ENCODE results near the gene ANKRD13B. TPM values are rescaled to one million over a fixed set of nuclear protein-coding genes. Genes with fewer than 3 reads are reported as not detected.

Gene ANKRD13B
- total RNA-seq, 1 donor from 2014 or later = 2.8 TPM

DNA sequence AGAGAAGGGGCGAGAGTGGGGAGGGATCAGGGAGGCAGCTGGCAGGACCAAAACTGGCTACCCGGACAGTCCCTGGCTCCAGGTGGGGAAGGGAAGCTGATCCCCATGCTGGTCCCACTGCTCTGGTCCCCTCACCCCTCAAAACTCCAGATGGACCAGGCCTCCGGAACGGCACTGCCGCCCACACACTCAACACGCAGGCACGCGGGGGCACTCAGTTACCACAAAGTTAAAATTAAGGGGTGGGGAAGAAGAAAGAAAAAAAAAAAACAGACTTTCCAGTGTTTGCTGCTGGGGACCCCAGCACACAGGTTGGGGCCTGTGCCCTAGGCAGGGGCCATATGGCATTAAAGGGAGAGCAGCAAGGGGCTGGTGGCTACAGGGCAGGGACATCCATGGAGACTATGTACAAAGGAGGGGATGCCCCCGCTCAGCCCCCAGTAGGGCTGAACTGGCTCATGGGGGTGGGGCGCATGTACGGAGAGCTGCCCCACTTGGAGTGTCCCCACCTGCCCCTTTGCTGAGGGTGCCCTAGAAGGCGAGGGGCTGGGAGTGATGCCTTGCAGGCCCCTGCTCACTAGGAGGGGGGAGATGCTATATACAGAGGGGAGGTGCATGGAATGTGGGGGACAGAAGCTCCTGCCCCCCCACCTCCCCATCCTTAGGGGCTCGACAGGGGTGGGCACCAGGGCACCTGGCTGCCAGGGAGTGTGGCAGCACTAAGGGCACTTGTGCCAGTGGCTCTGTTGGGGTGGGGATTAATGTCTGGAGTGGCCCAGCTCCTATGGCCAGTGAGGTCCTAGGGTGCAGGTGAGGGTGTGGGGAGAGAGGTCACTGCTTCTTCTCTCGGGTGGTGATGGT, 18.8 kb upstream of the ANKRD13B start:
- H3K27ac Mint-ChIP-seq = no peak overlapping the region
- DNase-seq (ENCODE audit: low spot score) = no peak

DNA sequence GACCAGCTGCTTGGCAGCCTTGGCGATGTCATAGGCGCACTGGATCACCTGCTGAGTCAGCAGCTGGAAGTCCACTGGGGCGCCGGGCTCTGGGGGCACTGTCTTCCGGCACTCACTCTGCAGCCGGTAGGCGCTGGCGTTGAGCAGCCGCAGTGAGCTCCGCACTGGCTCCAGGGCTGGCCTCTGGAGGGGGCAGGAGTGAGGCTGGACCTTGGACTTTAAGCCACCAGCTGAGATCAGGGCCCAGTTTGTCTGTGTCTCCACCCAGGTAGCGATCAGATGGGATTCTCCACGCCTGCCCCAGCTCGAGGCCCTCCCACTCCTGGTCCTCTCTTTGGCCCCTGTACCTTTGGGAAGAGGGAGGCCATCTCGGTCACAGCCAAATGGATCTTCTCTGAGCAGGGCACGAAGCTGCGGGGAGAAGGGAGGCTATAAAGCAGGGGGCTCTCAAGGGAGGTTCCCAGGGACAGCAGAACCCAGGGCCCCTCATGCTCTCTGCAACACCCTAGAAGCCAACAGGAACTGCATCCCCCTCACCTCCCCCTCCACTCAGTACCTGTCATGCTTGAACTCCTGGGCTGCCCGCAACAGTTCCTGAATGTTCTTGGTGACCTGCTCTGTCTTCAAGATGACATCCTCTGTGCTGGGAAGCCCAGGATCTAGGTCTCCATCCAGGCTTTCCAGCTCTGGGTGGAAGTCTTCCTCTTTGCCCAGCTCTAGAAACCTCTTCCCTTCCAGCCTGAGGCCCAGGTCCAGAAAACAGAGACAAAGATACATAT, 18.0 kb upstream of the ANKRD13B start:
- no peak overlapping the region for H3K4me2 ChIP-seq
- no peak for DNase-seq (ENCODE audit: low spot score)
- H3K27ac ChIP-seq = no peak overlapping the region
- H3K27me3 ChIP-seq = no peaks in the 10 kb centered on the region
- no peak overlapping the region for H2AFZ ChIP-seq (replicated peaks)
- H3F3A ChIP-seq (ENCODE audit: low read depth) = no peaks in the 10 kb centered on the region
- H3K79me2 ChIP-seq (ENCODE audit: low read depth) = peaks cover under 1% of the 10 kb centered on the region
- no peaks in the 10 kb centered on the region for H3K36me3 ChIP-seq
- Mint-ChIP-seq H3K27me3 (ENCODE audit: insufficient read depth, low read depth) (peaks cover 5% of the 10 kb centered on the region), H3K4me1 (peaks cover 16% of the 10 kb centered on the region), H3K4me3 (no peak overlapping the region), H3K36me3 (peaks cover 6% of the 10 kb centered on the region), H3K27ac (no peak overlapping the region), H3K9me3 (no peaks in the 10 kb centered on the region)
- TF ChIP-seq, protein P1, sequence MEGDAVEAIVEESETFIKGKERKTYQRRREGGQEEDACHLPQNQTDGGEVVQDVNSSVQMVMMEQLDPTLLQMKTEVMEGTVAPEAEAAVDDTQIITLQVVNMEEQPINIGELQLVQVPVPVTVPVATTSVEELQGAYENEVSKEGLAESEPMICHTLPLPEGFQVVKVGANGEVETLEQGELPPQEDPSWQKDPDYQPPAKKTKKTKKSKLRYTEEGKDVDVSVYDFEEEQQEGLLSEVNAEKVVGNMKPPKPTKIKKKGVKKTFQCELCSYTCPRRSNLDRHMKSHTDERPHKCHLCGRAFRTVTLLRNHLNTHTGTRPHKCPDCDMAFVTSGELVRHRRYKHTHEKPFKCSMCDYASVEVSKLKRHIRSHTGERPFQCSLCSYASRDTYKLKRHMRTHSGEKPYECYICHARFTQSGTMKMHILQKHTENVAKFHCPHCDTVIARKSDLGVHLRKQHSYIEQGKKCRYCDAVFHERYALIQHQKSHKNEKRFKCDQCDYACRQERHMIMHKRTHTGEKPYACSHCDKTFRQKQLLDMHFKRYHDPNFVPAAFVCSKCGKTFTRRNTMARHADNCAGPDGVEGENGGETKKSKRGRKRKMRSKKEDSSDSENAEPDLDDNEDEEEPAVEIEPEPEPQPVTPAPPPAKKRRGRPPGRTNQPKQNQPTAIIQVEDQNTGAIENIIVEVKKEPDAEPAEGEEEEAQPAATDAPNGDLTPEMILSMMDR (IDR thresholded peaks at IDR 0.05) = no peak
- TF ChIP-seq EZH2phosphoT487 (IDR thresholded peaks at IDR 0.05) (no peak), EZH2 (IDR thresholded peaks at IDR 0.05) (no peak)
- peaks cover 9% of the 10 kb centered on the region for H3K4me1 ChIP-seq
- H3K9me3 ChIP-seq (ENCODE audit: low read depth) = no peaks in the 10 kb centered on the region
- H3K4me3 ChIP-seq = no peak overlapping the region
- H3K9ac ChIP-seq = no peak overlapping the region
- H4K20me1 ChIP-seq (ENCODE audit: low read depth) = peaks cover 60% of the 10 kb centered on the region

More for the DNA sequence above, 18.8 kb upstream of the ANKRD13B start:
- Mint-ChIP-seq H3K9me3 (no peaks in the 10 kb centered on the region), H3K36me3 (peaks cover 6% of the 10 kb centered on the region), H3K4me1 (peaks cover 21% of the 10 kb centered on the region), H3K4me3 (no peak overlapping the region), H3K27me3 (ENCODE audit: insufficient read depth, low read depth) (peaks cover 6% of the 10 kb centered on the region)
- Histone ChIP-seq H3K4me1 (peaks cover 14% of the 10 kb centered on the region), H3K4me2 (no peak overlapping the region), H3K27me3 (no peaks in the 10 kb centered on the region), H2AFZ (replicated peaks) (no peak overlapping the region), H3F3A (ENCODE audit: low read depth) (peaks cover 3% of the 10 kb centered on the region), H3K9me3 (ENCODE audit: low read depth) (no peaks in the 10 kb centered on the region), H3K79me2 (ENCODE audit: low read depth) (peaks cover 7% of the 10 kb centered on the region), H3K9ac (no peak overlapping the region), H3K4me3 (no peak overlapping the region), H3K27ac (no peak overlapping the region), H4K20me1 (ENCODE audit: low read depth) (peaks cover 58% of the 10 kb centered on the region), H3K36me3 (no peaks in the 10 kb centered on the region)
- TF ChIP-seq, protein P1 (IDR thresholded peaks at IDR 0.05) = no peak
- no peak for TF ChIP-seq EZH2phosphoT487 (IDR thresholded peaks at IDR 0.05)
- TF ChIP-seq EZH2 (IDR thresholded peaks at IDR 0.05) = no peak

DNA sequence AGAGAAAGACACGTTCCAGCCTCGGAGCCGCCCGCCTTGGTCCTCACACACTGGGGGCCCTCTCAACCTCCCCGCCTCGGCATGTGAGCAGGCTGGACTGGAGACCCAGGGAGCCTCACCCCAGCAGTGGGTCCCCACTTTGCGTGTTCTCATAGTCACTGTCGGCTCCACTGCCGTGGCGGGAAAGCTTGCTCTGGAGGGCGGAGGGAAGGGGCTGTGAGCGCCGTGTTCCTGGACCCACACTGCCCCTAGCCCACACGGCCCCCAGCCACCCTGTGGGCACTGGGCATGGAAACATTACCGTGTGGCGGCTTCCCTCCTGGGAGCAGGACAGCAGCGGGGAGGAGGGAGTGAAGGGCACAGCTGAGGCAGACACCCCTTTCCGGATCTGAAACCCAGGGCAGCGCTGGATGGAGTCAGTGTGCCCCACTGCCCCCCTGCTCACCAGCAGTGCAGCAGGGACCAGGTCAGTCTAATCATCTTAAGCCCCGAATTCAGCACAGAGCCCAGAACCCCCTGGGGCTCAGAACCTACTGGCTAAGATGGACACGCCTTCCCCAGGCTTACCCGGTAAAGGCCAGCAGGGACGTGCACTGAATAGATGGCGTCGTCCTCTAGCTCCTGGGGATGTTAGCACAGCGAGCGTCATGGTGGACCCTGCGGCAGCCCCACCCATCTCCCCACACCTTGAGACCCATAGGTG, 17.3 kb upstream of the ANKRD13B start:
- no peaks in the 10 kb centered on the region for H3K27me3 ChIP-seq
- DNase-seq (ENCODE audit: low spot score) = no peak
- peaks cover 60% of the 10 kb centered on the region for H4K20me1 ChIP-seq (ENCODE audit: low read depth)
- H3K4me1 ChIP-seq = peaks cover 9% of the 10 kb centered on the region
- peaks cover 17% of the 10 kb centered on the region for H3K4me1 Mint-ChIP-seq
- no peaks in the 10 kb centered on the region for H3K9me3 ChIP-seq (ENCODE audit: low read depth)
- no peaks in the 10 kb centered on the region for H3K36me3 ChIP-seq
- TF ChIP-seq EZH2 (IDR thresholded peaks at IDR 0.05) = no peak
- TF ChIP-seq, protein P1 (IDR thresholded peaks at IDR 0.05) = no peak
- TF ChIP-seq EZH2phosphoT487 (IDR thresholded peaks at IDR 0.05) = no peak
- no peak overlapping the region for H3K27ac ChIP-seq
- H3K79me2 ChIP-seq (ENCODE audit: low read depth) = no peaks in the 10 kb centered on the region
- H3K27me3 Mint-ChIP-seq (ENCODE audit: insufficient read depth, low read depth) = peaks cover 5% of the 10 kb centered on the region
- H3K27ac Mint-ChIP-seq = no peak overlapping the region
- H3K4me3 ChIP-seq = no peak overlapping the region
- H3K9me3 Mint-ChIP-seq = no peaks in the 10 kb centered on the region
- H3K36me3 Mint-ChIP-seq = peaks cover 7% of the 10 kb centered on the region
- no peak overlapping the region for H3K9ac ChIP-seq
- H3K4me3 Mint-ChIP-seq = no peak overlapping the region
- peaks cover 6% of the 10 kb centered on the region for H3F3A ChIP-seq (ENCODE audit: low read depth)
- H2AFZ ChIP-seq (replicated peaks) = no peak overlapping the region
- no peak overlapping the region for H3K4me2 ChIP-seq
